NOMO-1 treated with dmso at 0.1 percent for 144 hours (cell line): ENCODE measurements around the gene NLRC4.
"Not testable (repeated sequence)": the region's sequence is repeated elsewhere in the genome, so short reads cannot be mapped to it uniquely, and the experiment has no call there.

Experiments used
- DNase-seq: peaks from one replicate; lab custom pipeline; 2025; ENCODE audit not compliant: unreplicated experiment; lab: John Stamatoyannopoulos, UW

Gene NLRC4

DNA sequence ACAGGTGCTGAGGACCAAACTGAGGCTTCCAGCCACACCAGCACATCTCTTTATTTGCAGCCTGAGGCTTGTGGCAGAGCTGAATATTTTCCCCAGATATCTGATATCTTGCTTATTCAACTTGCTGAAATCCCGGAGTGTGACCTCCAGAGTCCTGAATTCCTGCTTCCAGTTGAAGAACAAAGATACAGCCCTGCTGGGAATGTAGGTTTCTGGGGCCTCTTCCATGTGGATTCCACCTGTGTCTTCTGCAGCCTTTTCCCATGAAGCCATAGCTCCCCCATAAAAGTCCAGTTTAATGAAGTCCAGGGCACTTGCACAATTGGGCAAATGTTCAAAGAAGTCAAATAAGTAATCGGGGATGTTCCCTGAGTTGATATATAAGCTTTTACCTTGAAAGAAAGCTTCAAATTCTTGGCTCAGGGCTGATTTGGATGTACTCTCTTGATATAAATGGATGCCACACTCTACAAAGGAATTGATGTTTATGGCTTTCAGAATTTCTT is 14.9 kb downstream of the NLRC4 start:
- DNase-seq = no peak

- DNase-seq = no peak
These were observed 16.4 kb downstream of the NLRC4 start for GRCh38 chr2:32248299-32248698.

DNA sequence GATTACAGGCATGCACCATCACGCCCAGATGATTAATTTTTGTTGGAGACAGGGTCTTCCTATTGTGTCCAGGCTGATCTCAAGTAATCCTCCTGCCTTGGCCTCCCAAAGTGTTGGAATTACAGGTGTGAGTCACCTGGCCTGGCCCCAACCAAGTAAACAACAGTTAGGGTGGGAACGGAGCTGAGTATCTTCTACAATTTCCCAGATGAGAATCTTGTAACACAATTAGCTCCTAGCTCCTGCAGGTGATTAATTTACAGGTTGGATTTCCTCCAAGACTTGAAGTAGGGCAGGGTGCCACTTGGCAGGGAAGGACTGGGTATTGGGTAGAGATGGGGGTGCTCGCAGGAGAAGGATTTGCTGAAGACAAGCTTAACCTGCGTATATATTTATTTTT is 17.8 kb downstream of the NLRC4 start:
- DNase-seq = no peak

- no peak for DNase-seq
These were observed 22.4 kb downstream of the NLRC4 start for GRCh38 chr2:32242331-32242730.

DNA sequence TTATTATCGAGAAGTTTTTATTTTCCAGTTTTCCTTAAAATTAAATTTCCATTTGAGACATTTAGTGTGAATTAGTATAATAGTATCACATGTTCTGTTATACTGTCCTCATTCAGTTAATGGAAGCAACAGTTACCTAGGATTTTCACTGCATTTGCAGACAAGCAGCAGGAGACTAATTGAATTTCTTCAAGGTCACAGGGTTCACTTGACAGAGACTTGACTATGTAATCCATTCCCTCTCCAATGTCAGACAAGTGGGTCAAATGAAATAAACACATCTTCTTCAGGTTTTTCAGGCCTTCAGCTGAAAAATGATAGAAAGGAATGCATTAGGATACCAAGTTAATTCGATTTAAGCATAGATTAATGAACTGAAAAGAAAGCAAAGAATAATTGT is 26.7 kb downstream of the NLRC4 start:
- DNase-seq = no peak

DNA sequence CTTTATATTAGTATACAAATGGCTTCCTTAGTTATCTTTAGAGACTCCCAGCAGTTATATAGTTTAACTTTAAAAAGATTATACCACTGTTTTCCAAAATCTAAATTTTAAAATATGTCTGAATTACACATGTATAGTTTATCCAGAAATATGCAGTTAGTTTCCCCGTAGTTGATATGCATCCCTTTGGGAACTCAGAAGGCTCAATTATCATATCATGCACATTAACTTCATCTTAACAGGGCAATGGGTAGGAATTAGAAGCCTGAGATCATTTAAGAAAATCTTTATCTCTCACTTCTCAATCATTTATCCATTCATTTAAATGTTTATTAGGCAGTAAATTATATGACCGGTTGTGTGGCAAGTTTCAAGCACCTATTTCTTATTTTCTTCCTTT is 27.2 kb downstream of the NLRC4 start:
- no peak for DNase-seq

- no peak for DNase-seq
These were observed 29.4 kb downstream of the NLRC4 start for GRCh38 chr2:32235315-32235714.

- no peak for DNase-seq
These were observed 32.7 kb downstream of the NLRC4 start for GRCh38 chr2:32231959-32232358.

DNA sequence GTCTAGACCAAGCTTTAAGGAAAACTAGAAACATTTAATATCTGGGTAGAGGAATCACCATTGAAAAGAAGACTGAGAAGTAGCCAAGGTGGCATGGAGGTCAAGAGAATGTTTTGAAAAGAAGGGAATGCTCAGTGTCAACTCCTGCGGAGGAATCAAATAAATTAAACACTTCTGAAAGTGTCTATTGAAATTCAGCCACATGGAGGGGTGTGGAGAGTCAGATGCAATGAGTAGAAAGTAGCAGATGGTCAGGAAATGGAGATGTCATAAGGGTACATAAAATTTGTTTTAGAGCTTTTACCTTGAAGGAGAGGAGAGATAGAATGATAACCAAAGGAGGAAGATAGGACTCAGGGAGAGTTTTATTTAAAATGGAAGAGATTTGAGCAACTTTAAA is 35.1 kb downstream of the NLRC4 start:
- DNase-seq = no peak

GRCh38 chr2:32228181-32228580 is 36.5 kb downstream of the NLRC4 start:
- DNase-seq = no peak

- DNase-seq = no peak
These were observed 37.2 kb downstream of the NLRC4 start for GRCh38 chr2:32227492-32227891.

GRCh38 chr2:32222966-32223365 is 41.7 kb downstream of the NLRC4 start:
- no peak for DNase-seq

- DNase-seq = no peak
These were observed 44.2 kb downstream of the NLRC4 start for GRCh38 chr2:32220445-32220844.

GRCh38 chr2:32212295-32212694 is 52.4 kb downstream of the NLRC4 start:
- DNase-seq = no peak

GRCh38 chr2:32210767-32211408 is 53.8 kb downstream of the NLRC4 start:
- DNase-seq = no peak

GRCh38 chr2:32203428-32203827 is 61.3 kb downstream of the NLRC4 start:
- not testable (repeated sequence) for DNase-seq

DNA sequence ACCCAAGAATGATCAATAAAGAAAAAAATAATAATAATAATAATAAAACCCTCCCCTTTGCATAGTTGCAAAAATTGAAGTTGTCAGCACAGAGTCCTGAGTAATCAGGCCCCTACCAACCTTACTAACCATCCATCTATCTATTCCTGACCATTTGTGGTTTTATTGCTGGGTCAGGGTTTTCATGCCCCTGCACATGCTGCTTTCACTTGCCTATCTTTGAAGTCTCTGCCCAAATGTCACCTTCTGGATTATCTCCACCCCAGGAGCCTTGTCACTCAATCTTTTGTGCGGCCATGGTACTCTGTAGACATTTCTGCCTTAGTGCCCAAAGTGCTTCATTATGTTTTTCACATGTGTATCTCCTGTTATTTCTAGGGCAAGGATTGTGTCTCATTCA is 63.9 kb downstream of the NLRC4 start:
- no peak for DNase-seq

DNA sequence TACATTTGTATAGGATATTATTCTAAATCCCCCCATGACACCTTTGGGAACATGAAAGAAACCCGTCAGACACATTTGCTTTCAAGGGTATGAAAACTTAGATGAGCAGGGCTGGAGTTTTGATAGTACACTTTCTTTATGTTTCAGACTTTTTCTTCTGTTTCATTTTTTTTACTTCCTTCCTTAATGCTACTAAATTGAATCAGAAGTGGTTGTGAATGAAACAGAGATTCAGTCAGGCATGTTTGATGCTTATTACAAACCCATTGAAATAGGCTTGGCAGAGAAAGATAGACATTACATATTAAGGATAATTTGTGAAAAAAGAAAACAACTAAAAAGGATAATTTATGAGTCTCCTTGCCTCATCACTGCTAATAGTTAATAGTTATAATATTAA is 72.3 kb downstream of the NLRC4 start:
- DNase-seq = no peak

GRCh38 chr2:32189011-32189410 is 75.7 kb downstream of the NLRC4 start:
- DNase-seq = no peak

- DNase-seq = no peak
These were observed 82.0 kb downstream of the NLRC4 start for GRCh38 chr2:32182667-32183066.
